Trophoblast cell (in vitro differentiated cells and primary cell): ENCODE data around the gene FOSB.
A peak's percentile ranks its signal among the peaks of the same experiment; 100 is the strongest.

ENCODE experiments used
- DNase-seq, 2 donors: peaks; one replicate each; pipeline ENCODE4 v3.0.0-alpha.2; 2016
- H2AFZ ChIP-seq: 2 replicates; pipeline ENCODE4 v1.6.1; 2013; ENCODE audit warnings: low read length, moderate library complexity, mild to moderate bottlenecking; ENCODE audit not compliant: insufficient read depth, poor library complexity
- H2AK5ac ChIP-seq: 2 replicates; pipeline ENCODE4 v1.6.1; 2013; ENCODE audit warnings: mild to moderate bottlenecking, low read length
- H2BK120ac ChIP-seq: 2 replicates; pipeline ENCODE4 v1.6.1; 2013; ENCODE audit warnings: low read length, mild to moderate bottlenecking, moderate library complexity; ENCODE audit not compliant: insufficient read depth, poor library complexity
- H2BK12ac ChIP-seq: 2 replicates; pipeline ENCODE4 v1.6.1; 2013; ENCODE audit warnings: mild to moderate bottlenecking, low read length, moderate library complexity
- H2BK5ac ChIP-seq: 2 replicates; pipeline ENCODE4 v1.6.1; 2013; ENCODE audit warnings: low read length, low read depth, moderate library complexity, mild to moderate bottlenecking; ENCODE audit not compliant: poor library complexity
- H3K14ac ChIP-seq: 2 replicates; pipeline ENCODE4 v1.6.1; 2013; ENCODE audit warnings: mild to moderate bottlenecking, low read length
- H3K18ac ChIP-seq: 2 replicates; pipeline ENCODE4 v1.6.1; 2013; ENCODE audit warnings: mild to moderate bottlenecking, low read length
- H3K23ac ChIP-seq: 2 replicates; pipeline ENCODE4 v1.6.1; 2013; ENCODE audit warnings: low read length
- H3K27ac ChIP-seq: 2 replicates; pipeline ENCODE4 v1.5.1; 2013; ENCODE audit warnings: low read depth, mild to moderate bottlenecking, inconsistent platforms, low read length, moderate library complexity
- H3K27me3 ChIP-seq: 2 replicates; pipeline ENCODE4 v1.6.1; 2013; ENCODE audit warnings: inconsistent platforms, mild to moderate bottlenecking, low read length, moderate library complexity; ENCODE audit not compliant: insufficient read depth
- H3K36me3 ChIP-seq, 2 experiments: 1 replicate in 1 of 2; 2 replicates in 1 of 2; pipeline ENCODE4 v1.6.1; 2013; ENCODE audit warnings: low read length in 2 of 2, mild to moderate bottlenecking in 2 of 2, moderate library complexity in 1 of 2; ENCODE audit not compliant: insufficient read depth in 2 of 2, control insufficient read depth in 1 of 2
- H3K4ac ChIP-seq: 2 replicates; pipeline ENCODE4 v1.6.1; 2013; ENCODE audit warnings: low read depth, mild to moderate bottlenecking, low read length, moderate library complexity
- H3K4me1 ChIP-seq, 2 experiments: 1 replicate in 1 of 2; 2 replicates in 1 of 2; pipeline ENCODE4 v1.6.1; 2013; ENCODE audit warnings: low read length in 2 of 2, mild to moderate bottlenecking in 2 of 2, moderate library complexity in 1 of 2; ENCODE audit not compliant: insufficient read depth in 2 of 2, control insufficient read depth in 1 of 2
- H3K4me2 ChIP-seq: 2 replicates; pipeline ENCODE4 v1.6.1; 2013; ENCODE audit warnings: inconsistent platforms, mild to moderate bottlenecking, low read length, moderate library complexity
- H3K4me3 ChIP-seq: 2 replicates; pipeline ENCODE4 v1.5.1; 2013; ENCODE audit warnings: mild to moderate bottlenecking, low read depth, low read length, inconsistent platforms
- H3K79me1 ChIP-seq: one replicate; pipeline ENCODE4 v1.6.1; 2013; ENCODE audit warnings: low read length
- H3K79me2 ChIP-seq: 2 replicates; pipeline ENCODE4 v1.6.1; 2013; ENCODE audit warnings: low read length, mild to moderate bottlenecking; ENCODE audit not compliant: control insufficient read depth, insufficient read depth, poor library complexity
- H3K9ac ChIP-seq: 2 replicates; pipeline ENCODE4 v1.6.1; 2013; ENCODE audit warnings: mild to moderate bottlenecking, low read length
- H3K9me3 ChIP-seq: 2 replicates; pipeline ENCODE4 v1.6.1; 2013; ENCODE audit warnings: low read depth, mild to moderate bottlenecking, control low read depth, inconsistent platforms, low read length; ENCODE audit not compliant: insufficient read depth
- H4K12ac ChIP-seq: 2 replicates; pipeline ENCODE4 v1.6.1; 2013; ENCODE audit warnings: low read depth, mild to moderate bottlenecking, low read length, moderate library complexity
- H4K8ac ChIP-seq: 2 replicates; pipeline ENCODE4 v1.6.1; 2013; ENCODE audit warnings: low read depth, mild to moderate bottlenecking, low read length, moderate library complexity
- H4K91ac ChIP-seq: one replicate; pipeline ENCODE4 v1.6.1; 2013; ENCODE audit warnings: low read depth, mild to moderate bottlenecking, low read length, moderate library complexity
- WGBS: extraction: QIAGEN DNeasy Blood & Tissue Kit; methylation state at CpG from one replicate; pipeline ENCODE4 v1.1.7; 2013; ENCODE audit warnings: missing lambda C conversion rate; ENCODE audit not compliant: insufficient read length, insufficient coverage; ENCODE audit errors: extremely low coverage; 5-methylcytosine and 5-hydroxymethylcytosine counted together

FOSB gene

GRCh38 chr19:45483033-45483432 is 15.2 kb downstream of the FOSB start:
- no peak overlapping the region for H3K9ac ChIP-seq
- H3K79me1 ChIP-seq: peaks cover 6% of the 10 kb centered on the region
- no peak overlapping the region for H3K4me2 ChIP-seq
- H3K79me2 ChIP-seq: no peaks in the 10 kb centered on the region
- no peak overlapping the region for H3K4me3 ChIP-seq
- no peak overlapping the region for H2BK5ac ChIP-seq
- H3K18ac ChIP-seq: no peak overlapping the region
- no peak overlapping the region for H2AK5ac ChIP-seq
- no peak overlapping the region for H2BK120ac ChIP-seq
- no peaks in the 10 kb centered on the region for H3K27me3 ChIP-seq
- no peak for DNase-seq
- H3K36me3 ChIP-seq: peaks cover 0 to 4% of the 10 kb centered on the region in 2 experiments
- no peak overlapping the region for H4K8ac ChIP-seq
- peaks cover 0 to under 1% of the 10 kb centered on the region in 2 experiments for H3K4me1 ChIP-seq
- WGBS: no CpG with 5 or more reads among the region's 5 CpGs
- H2BK12ac ChIP-seq: no peak overlapping the region
- no peak overlapping the region for H3K27ac ChIP-seq
- H3K14ac ChIP-seq: no peak overlapping the region
- no peaks in the 10 kb centered on the region for H3K9me3 ChIP-seq
- no peak overlapping the region for H2AFZ ChIP-seq
- no peak overlapping the region for H4K12ac ChIP-seq
- H4K91ac ChIP-seq: no peak overlapping the region
- H3K4ac ChIP-seq: no peak overlapping the region
- no peak overlapping the region for H3K23ac ChIP-seq

- Histone ChIP-seq H3K79me2 (no peaks in the 10 kb centered on the region), H4K91ac (no peak overlapping the region), H2AFZ (no peak overlapping the region), H2AK5ac (no peak overlapping the region), H3K79me1 (peaks cover 2% of the 10 kb centered on the region), H2BK120ac (no peak overlapping the region), H4K12ac (no peak overlapping the region), H3K27ac (no peak overlapping the region), H3K9ac (no peak overlapping the region), H3K4me2 (no peak overlapping the region), H4K8ac (no peak overlapping the region), H3K4me3 (no peak overlapping the region), H3K9me3 (peaks cover 2% of the 10 kb centered on the region), H3K14ac (no peak overlapping the region), H2BK12ac (peak overlapping the region; percentile 18), H3K36me3 (peaks cover 9 to 14% of the 10 kb centered on the region in 2 experiments), H3K4ac (no peak overlapping the region), H3K23ac (no peak overlapping the region), H3K4me1 (no peaks in the 10 kb centered on the region), H3K27me3 (no peaks in the 10 kb centered on the region), H3K18ac (no peak overlapping the region), H2BK5ac (no peak overlapping the region)
- no CpG with 5 or more reads among the region's 13 CpGs for WGBS
- no peak for DNase-seq
Measured at GRCh38 chr19:45484273-45484945, 16.6 kb downstream of the FOSB start.

DNA sequence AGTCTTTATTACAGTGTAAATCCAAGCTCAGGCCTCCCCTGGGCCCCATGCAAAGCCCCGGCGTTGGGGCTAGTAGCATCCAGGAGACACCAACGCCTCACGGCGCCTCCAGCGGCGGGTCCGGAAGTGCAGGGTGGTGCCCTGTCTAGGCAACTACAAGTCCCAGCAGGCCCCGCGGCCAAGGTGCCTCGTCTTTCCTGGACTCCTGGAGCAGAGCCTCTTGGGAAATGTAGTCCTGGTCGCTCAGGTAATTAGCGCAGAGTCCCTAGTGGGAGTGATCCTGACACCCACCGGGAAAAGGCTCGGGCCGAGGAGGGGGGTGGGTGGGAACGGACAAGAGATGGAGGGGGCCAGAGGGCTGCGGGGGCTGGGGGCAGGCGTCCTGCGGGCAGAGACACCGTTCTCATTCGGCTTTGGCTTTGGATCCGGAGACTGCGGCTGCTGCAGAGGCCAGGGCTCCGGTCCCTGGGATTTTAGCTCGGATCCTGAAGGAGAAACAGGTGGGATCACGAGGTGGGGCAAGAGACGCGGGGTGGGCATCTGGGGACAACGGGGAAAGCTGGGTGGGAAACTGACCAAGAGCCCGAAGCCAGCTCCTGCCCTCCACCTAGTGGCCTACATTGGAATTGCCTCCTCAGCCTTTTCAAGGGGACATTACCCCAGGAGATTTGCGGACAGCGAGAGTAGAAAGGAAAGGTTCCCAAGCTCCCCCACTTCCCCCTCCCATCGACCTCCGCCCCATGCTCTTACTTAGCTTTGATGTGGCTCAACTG is 17.7 kb downstream of the FOSB start:
- Histone ChIP-seq H3K18ac (no peak overlapping the region), H2AFZ (peak overlapping the region; percentile 92), H3K79me2 (no peaks in the 10 kb centered on the region), H2BK120ac (peak overlapping the region; percentile 68), H3K4ac (no peak overlapping the region), H3K4me1 (no peaks in the 10 kb centered on the region), H3K4me3 (peak overlapping the region; percentile 76), H4K12ac (peak overlapping the region; percentile 87), H3K79me1 (peaks cover 2% of the 10 kb centered on the region), H2BK5ac (peak overlapping the region; percentile 68), H3K36me3 (peaks cover 9 to 14% of the 10 kb centered on the region in 2 experiments), H2AK5ac (no peak overlapping the region), H3K9me3 (peaks cover 2% of the 10 kb centered on the region), H3K27me3 (no peaks in the 10 kb centered on the region), H2BK12ac (no peak overlapping the region), H3K14ac (peak overlapping the region; percentile 65), H3K23ac (no peak overlapping the region), H4K8ac (peak overlapping the region; percentile 92), H3K27ac (no peak overlapping the region), H3K9ac (peak overlapping the region; percentile 76), H3K4me2 (peak overlapping the region; percentile 94), H4K91ac (peak overlapping the region; percentile 72)
- peak; percentile 97 to 99 for DNase-seq
- no CpG with 5 or more reads among the region's 35 CpGs for WGBS

GRCh38 chr19:45488708-45489107 is 20.9 kb downstream of the FOSB start:
- H3K79me1 ChIP-seq: peaks cover 6% of the 10 kb centered on the region
- no peak overlapping the region for H4K8ac ChIP-seq
- no peak overlapping the region for H3K4me3 ChIP-seq
- peaks cover 2% of the 10 kb centered on the region for H3K9me3 ChIP-seq
- no peak overlapping the region for H4K12ac ChIP-seq
- no peak overlapping the region for H2AFZ ChIP-seq
- no peak overlapping the region for H3K4ac ChIP-seq
- no CpG with 5 or more reads among the region's 15 CpGs for WGBS
- H4K91ac ChIP-seq: no peak overlapping the region
- DNase-seq: no peak
- H3K14ac ChIP-seq: no peak overlapping the region
- no peak overlapping the region for H3K23ac ChIP-seq
- no peak overlapping the region for H2BK12ac ChIP-seq
- no peak overlapping the region for H2BK5ac ChIP-seq
- H3K4me1 ChIP-seq: peaks cover 0 to 7% of the 10 kb centered on the region in 2 experiments
- no peak overlapping the region for H2BK120ac ChIP-seq
- no peak overlapping the region for H3K9ac ChIP-seq
- H3K79me2 ChIP-seq: peaks cover 2% of the 10 kb centered on the region
- no peak overlapping the region for H3K27ac ChIP-seq
- H3K4me2 ChIP-seq: no peak overlapping the region
- no peak overlapping the region for H2AK5ac ChIP-seq
- H3K36me3 ChIP-seq: peaks cover 9 to 14% of the 10 kb centered on the region in 2 experiments
- no peaks in the 10 kb centered on the region for H3K27me3 ChIP-seq
- H3K18ac ChIP-seq: no peak overlapping the region
